Activated T-helper 9 cell treated with anti-CD3 and anti-CD28 coated beads, Interleukin-2, amount 50 U/mL, for 16 hours (primary cell): ENCODE results near the gene ZNF217.
A peak's percentile ranks its signal among the peaks of the same experiment; 100 is the strongest.

Experiments
- DNase-seq: peaks from one replicate; pipeline ENCODE4 v3.0.0-alpha.2; 2020; ENCODE audit warnings: low read depth

Gene ZNF217

GRCh38 chr20:53582574-53583351 lies 10.9 kb downstream of the ZNF217 start:
- peak; percentile 24 for DNase-seq

- DNase-seq = no peak
Measured at GRCh38 chr20:53582251-53582570, 11.4 kb downstream of the ZNF217 start.

GRCh38 chr20:53581444-53582250 lies 12.0 kb downstream of the ZNF217 start:
- peak; percentile 12 for DNase-seq

- no peak for DNase-seq
Measured at GRCh38 chr20:53580376-53581111, 13.1 kb downstream of the ZNF217 start.

GRCh38 chr20:53579581-53580375 lies 13.9 kb downstream of the ZNF217 start:
- DNase-seq = no peak

GRCh38 chr20:53579266-53579580 lies 14.4 kb downstream of the ZNF217 start:
- no peak for DNase-seq

- peak; percentile 17 for DNase-seq
Measured at GRCh38 chr20:53578492-53579222, 15.0 kb downstream of the ZNF217 start.

- DNase-seq = no peak
Measured at GRCh38 chr20:53576586-53577318, 16.9 kb downstream of the ZNF217 start.

GRCh38 chr20:53576195-53576580 lies 17.5 kb downstream of the ZNF217 start:
- no peak for DNase-seq

GRCh38 chr20:53575481-53576194 lies 18.0 kb downstream of the ZNF217 start:
- DNase-seq = no peak

GRCh38 chr20:53574819-53575218 lies 18.8 kb downstream of the ZNF217 start:
- no peak for DNase-seq

- DNase-seq = no peak
Measured at GRCh38 chr20:53574259-53574789, 19.3 kb downstream of the ZNF217 start.

GRCh38 chr20:53571555-53572286 lies 21.9 kb downstream of the ZNF217 start:
- DNase-seq = no peak

- no peak for DNase-seq
Measured at GRCh38 chr20:53570446-53571276, 23.0 kb downstream of the ZNF217 start.

GRCh38 chr20:53569606-53570307 lies 23.9 kb downstream of the ZNF217 start:
- DNase-seq = no peak

GRCh38 chr20:53569005-53569404 lies 24.6 kb downstream of the ZNF217 start:
- DNase-seq = no peak

GRCh38 chr20:53568351-53568750 lies 25.3 kb downstream of the ZNF217 start:
- no peak for DNase-seq
